WTC11 (cell line): ENCODE data around the gene RIOK2. TPM values are rescaled to one million over a fixed set of nuclear protein-coding genes. Genes with fewer than 3 reads are reported as not detected.

Source experiments
- ATAC-seq: fragments of 200-7000 bp; cut with Tn5 transposase; 2 replicates; pipeline ENCODE4 v1.10.0; 2021; ENCODE audit warnings: mild to moderate bottlenecking, moderate library complexity
- CTCF ChIA-PET: fragments of 300-600 bp; sonication (Branson Sonifier 250); formaldehyde crosslinking; loops from one replicate; lab custom pipeline; 2021; ENCODE audit warnings: antibody characterized with exemption; lab: Charles Lee
- POLR2A ChIA-PET: fragments of 350-600 bp; sonication (Branson Sonifier 250); formaldehyde crosslinking; loops from one replicate; lab custom pipeline; 2021; ENCODE audit warnings: antibody characterized with exemption; lab: Charles Lee
- DNase-seq: peaks from one replicate; pipeline ENCODE4 v3.0.0; 2021; ENCODE audit warnings: low spot score
- H3K27ac Mint-ChIP-seq: 2 replicates; pipeline ENCODE4 v1.8.0; 2021; ENCODE audit warnings: mixed read lengths
- H3K27me3 Mint-ChIP-seq: 2 replicates; pipeline ENCODE4 v1.8.0; 2021; ENCODE audit warnings: low read depth, mild to moderate bottlenecking, moderate library complexity, mixed read lengths
- H3K36me3 Mint-ChIP-seq: 2 replicates; pipeline ENCODE4 v1.8.0; 2021; ENCODE audit warnings: mixed read lengths
- H3K4me1 Mint-ChIP-seq: 2 replicates; pipeline ENCODE4 v1.8.0; 2022; ENCODE audit warnings: mixed read lengths
- H3K4me3 Mint-ChIP-seq: 2 replicates; pipeline ENCODE4 v1.8.0; 2021; ENCODE audit warnings: mild to moderate bottlenecking, moderate library complexity, mixed read lengths
- H3K9me3 Mint-ChIP-seq: 2 replicates; pipeline ENCODE4 v1.8.0; 2021; ENCODE audit warnings: mixed read lengths
- AFF4 ChIP-seq: sonication (generic); formaldehyde crosslinking; IDR thresholded peaks from 2 replicates; pipeline ENCODE4 v1.8.1; 2023; ENCODE audit warnings: mild to moderate bottlenecking, missing genetic modification reagents, borderline replicate concordance
- ATF2 ChIP-seq: sonication (generic); formaldehyde crosslinking; IDR thresholded peaks from 2 replicates; pipeline ENCODE4 v1.8.1; 2022; ENCODE audit warnings: low read depth, missing genetic modification reagents, borderline replicate concordance
- ATF3 ChIP-seq: sonication (generic); formaldehyde crosslinking; conservative IDR thresholded peaks from 2 replicates; pipeline ENCODE4 v1.8.1; 2022; ENCODE audit warnings: mild to moderate bottlenecking, missing genetic modification reagents
- ATF6 ChIP-seq: sonication (generic); formaldehyde crosslinking; IDR thresholded peaks from 2 replicates; pipeline ENCODE4 v1.8.1; 2023; ENCODE audit warnings: mild to moderate bottlenecking, missing genetic modification reagents
- E2F5 ChIP-seq: sonication (generic); formaldehyde crosslinking; IDR thresholded peaks from 2 replicates; pipeline ENCODE4 v1.8.1; 2022; ENCODE audit warnings: mild to moderate bottlenecking, moderate library complexity, missing genetic modification reagents
- FOXJ3 ChIP-seq: sonication (generic); formaldehyde crosslinking; IDR thresholded peaks from 2 replicates; pipeline ENCODE4 v1.9.0; 2021; ENCODE audit warnings: missing genetic modification reagents, mild to moderate bottlenecking, borderline replicate concordance
- FOXP4 ChIP-seq: sonication (generic); formaldehyde crosslinking; IDR thresholded peaks from 2 replicates; pipeline ENCODE4 v1.8.0; 2022; ENCODE audit warnings: mild to moderate bottlenecking, missing genetic modification reagents
- GTF2I ChIP-seq: fragments of 250-450 bp; sonication (Bioruptor Pico); conservative IDR thresholded peaks from 2 replicates; pipeline ENCODE4 v1.4.0; 2021; ENCODE audit warnings: mild to moderate bottlenecking
- KAT7 ChIP-seq: sonication (generic); formaldehyde crosslinking; IDR thresholded peaks from 2 replicates; pipeline ENCODE4 v1.8.1; 2023; ENCODE audit warnings: missing genetic modification reagents, mild to moderate bottlenecking, borderline replicate concordance
- NR3C1 ChIP-seq: sonication (generic); formaldehyde crosslinking; conservative IDR thresholded peaks from 2 replicates; pipeline ENCODE4 v1.8.1; 2023; ENCODE audit warnings: low read depth, mild to moderate bottlenecking, missing genetic modification reagents
- PREB ChIP-seq: sonication (generic); formaldehyde crosslinking; IDR thresholded peaks from 2 replicates; pipeline ENCODE4 v1.8.1; 2022; ENCODE audit warnings: mild to moderate bottlenecking, missing genetic modification reagents, moderate library complexity, borderline replicate concordance
- RELA ChIP-seq: sonication (generic); formaldehyde crosslinking; IDR thresholded peaks from 2 replicates; pipeline ENCODE4 v1.8.1; 2022; ENCODE audit warnings: missing genetic modification reagents, mild to moderate bottlenecking, borderline replicate concordance
- ZMAT4 ChIP-seq: fragments of 250-450 bp; sonication (Bioruptor Pico); IDR thresholded peaks from 2 replicates; pipeline ENCODE4 v1.9.0; 2021; ENCODE audit warnings: mild to moderate bottlenecking
- ZNF138 ChIP-seq: sonication (generic); formaldehyde crosslinking; conservative IDR thresholded peaks from 2 replicates; pipeline ENCODE4 v1.8.1; 2022; ENCODE audit warnings: mild to moderate bottlenecking, moderate library complexity, missing genetic modification reagents
- ZNF219 ChIP-seq: sonication (generic); formaldehyde crosslinking; IDR thresholded peaks from 2 replicates; pipeline ENCODE4 v1.8.0; 2023; ENCODE audit warnings: missing genetic modification reagents, mild to moderate bottlenecking, borderline replicate concordance
- ZNF263 ChIP-seq: sonication (generic); formaldehyde crosslinking; IDR thresholded peaks from 2 replicates; pipeline ENCODE4 v1.8.1; 2022; ENCODE audit warnings: low read depth, mild to moderate bottlenecking, moderate library complexity, missing genetic modification reagents
- ZNF396 ChIP-seq: fragments of 250-450 bp; sonication (Bioruptor Pico); IDR thresholded peaks from 2 replicates; pipeline ENCODE4 v1.8.0; 2021; ENCODE audit warnings: mild to moderate bottlenecking, moderate library complexity, borderline replicate concordance
- ZNF512 ChIP-seq: sonication (generic); formaldehyde crosslinking; IDR thresholded peaks from 2 replicates; pipeline ENCODE4 v1.8.1; 2022; ENCODE audit warnings: missing genetic modification reagents, borderline replicate concordance
- total RNA-seq: library from RNA; stranded (reverse); gene quantifications from 3 replicates; pipeline ENCODE4 v1.2.3, GENCODE V29; 2021

Gene RIOK2
- total RNA-seq, 1 experiment from 2014 or later: 35.2 TPM

GRCh38 chr5:97208714-97209113 is 25.7 kb upstream of the RIOK2 start:
- ATAC-seq: no peak
- TF ChIP-seq ZNF396 (CRISPR knock-in tag) (no peak), ZNF263 (CRISPR knock-in tag) (no peak), ZNF219 (CRISPR knock-in tag) (no peak), ATF6 (CRISPR knock-in tag) (no peak), AFF4 (CRISPR knock-in tag) (no peak), RELA (CRISPR knock-in tag) (no peak), ZMAT4 (no peak), ZNF512 (no peak), FOXP4 (CRISPR knock-in tag) (no peak), NR3C1 (CRISPR knock-in tag) (no peak), ATF2 (CRISPR knock-in tag) (no peak)
- Mint-ChIP-seq H3K9me3 (peaks cover 52% of the 10 kb centered on the region), H3K4me1 (no peaks in the 10 kb centered on the region), H3K4me3 (no peak overlapping the region), H3K27me3 (no peaks in the 10 kb centered on the region), H3K36me3 (peaks cover 2% of the 10 kb centered on the region; the same call in 1 of the 2 replicates), H3K27ac (no peak overlapping the region)
- POLR2A ChIA-PET: no interaction called here
- CTCF ChIA-PET: interaction anchor here (2.1 kb wide), 1 partner anchor 22 kb away, joined by 8 read pairs; no protein-coding TSS in a partner anchor
- no peak for DNase-seq

GRCh38 chr5:97208184-97208713 is 25.2 kb upstream of the RIOK2 start:
- peaks cover 47% of the 10 kb centered on the region for H3K9me3 Mint-ChIP-seq
- no peaks in the 10 kb centered on the region for H3K36me3 Mint-ChIP-seq
- ATAC-seq (no peak), DNase-seq (no peak)
- H3K27ac Mint-ChIP-seq: no peak overlapping the region
- no peaks in the 10 kb centered on the region for H3K4me1 Mint-ChIP-seq
- CTCF ChIA-PET: interaction anchor here (2.1 kb wide), 1 partner anchor 23 kb away, joined by 8 read pairs; no protein-coding TSS in a partner anchor
- H3K27me3 Mint-ChIP-seq: no peaks in the 10 kb centered on the region
- H3K4me3 Mint-ChIP-seq: no peak overlapping the region
- POLR2A ChIA-PET: interaction anchor here (0.5 kb wide), 1 partner anchor 108 kb away, joined by 4 read pairs; no protein-coding TSS in a partner anchor
- TF ChIP-seq E2F5 (CRISPR knock-in tag) (no peak), KAT7 (CRISPR knock-in tag) (no peak), ATF3 (no peak), GTF2I (CRISPR knock-in tag) (no peak), ZNF138 (CRISPR knock-in tag) (no peak), PREB (CRISPR knock-in tag) (no peak), FOXJ3 (CRISPR knock-in tag) (no peak)
